Astrocyte of the spinal cord (primary cell): ENCODE data around the gene KRT83.

Source experiments
- DNase-seq: peaks from one replicate; pipeline ENCODE4 v3.0.0; 2011; ENCODE audit warnings: low read depth, low spot score
- H3K4me3 ChIP-seq: 2 replicates; pipeline ENCODE4 v1.5.1; 2011; ENCODE audit warnings: low read depth, mild to moderate bottlenecking, low read length, moderate library complexity
- in situ Hi-C: cut with HindIII; loops from 2 replicates; pipeline ENCODE4 v1.10.0; 2017; ENCODE audit warnings: low sequenced_read_pairs
- TF ChIP-seq, protein P1 (sequence below): IDR thresholded peaks from 2 replicates; pipeline ENCODE4 v1.5.1; 2012; ENCODE audit warnings: low read depth, mild to moderate bottlenecking, low read length, inconsistent platforms

The KRT83 gene

GRCh38 chr12:52354200-52354599, 33.0 kb upstream of the KRT83 start:
- H3K4me3 ChIP-seq, result no peak overlapping the region
- in situ Hi-C loops, result no loop called here
- TF ChIP-seq, protein P1, sequence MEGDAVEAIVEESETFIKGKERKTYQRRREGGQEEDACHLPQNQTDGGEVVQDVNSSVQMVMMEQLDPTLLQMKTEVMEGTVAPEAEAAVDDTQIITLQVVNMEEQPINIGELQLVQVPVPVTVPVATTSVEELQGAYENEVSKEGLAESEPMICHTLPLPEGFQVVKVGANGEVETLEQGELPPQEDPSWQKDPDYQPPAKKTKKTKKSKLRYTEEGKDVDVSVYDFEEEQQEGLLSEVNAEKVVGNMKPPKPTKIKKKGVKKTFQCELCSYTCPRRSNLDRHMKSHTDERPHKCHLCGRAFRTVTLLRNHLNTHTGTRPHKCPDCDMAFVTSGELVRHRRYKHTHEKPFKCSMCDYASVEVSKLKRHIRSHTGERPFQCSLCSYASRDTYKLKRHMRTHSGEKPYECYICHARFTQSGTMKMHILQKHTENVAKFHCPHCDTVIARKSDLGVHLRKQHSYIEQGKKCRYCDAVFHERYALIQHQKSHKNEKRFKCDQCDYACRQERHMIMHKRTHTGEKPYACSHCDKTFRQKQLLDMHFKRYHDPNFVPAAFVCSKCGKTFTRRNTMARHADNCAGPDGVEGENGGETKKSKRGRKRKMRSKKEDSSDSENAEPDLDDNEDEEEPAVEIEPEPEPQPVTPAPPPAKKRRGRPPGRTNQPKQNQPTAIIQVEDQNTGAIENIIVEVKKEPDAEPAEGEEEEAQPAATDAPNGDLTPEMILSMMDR, result no peak
- DNase-seq, result no peak

DNA sequence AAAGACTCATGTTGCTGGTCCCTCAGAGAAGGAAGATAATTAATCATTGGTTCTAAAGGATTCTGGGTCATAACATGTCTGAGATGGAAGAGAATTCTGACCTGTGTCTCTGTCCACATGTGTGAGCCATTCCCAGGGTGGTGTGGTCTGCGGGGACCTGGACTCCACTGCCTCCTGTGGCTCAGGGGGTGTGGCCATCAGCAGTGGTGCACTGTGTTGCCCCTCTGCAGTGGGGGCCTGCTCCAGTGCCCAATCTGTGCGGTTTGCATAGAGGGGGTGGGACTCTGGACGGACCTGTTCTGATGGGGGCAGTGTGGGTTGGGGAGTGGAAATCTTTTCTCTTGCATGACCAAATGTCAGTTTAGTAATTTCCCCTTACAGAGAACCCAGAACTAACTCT, 32.6 kb upstream of the KRT83 start:
- TF ChIP-seq, protein P1, result no peak
- no peak overlapping the region for H3K4me3 ChIP-seq
- DNase-seq, result no peak
- in situ Hi-C loops, result no loop called here

- in situ Hi-C loops, result no loop called here
- DNase-seq, result no peak
- TF ChIP-seq, protein P1, result no peak
- H3K4me3 ChIP-seq, result no peak overlapping the region
Measured at GRCh38 chr12:52352951-52353350, 31.8 kb upstream of the KRT83 start.

DNA sequence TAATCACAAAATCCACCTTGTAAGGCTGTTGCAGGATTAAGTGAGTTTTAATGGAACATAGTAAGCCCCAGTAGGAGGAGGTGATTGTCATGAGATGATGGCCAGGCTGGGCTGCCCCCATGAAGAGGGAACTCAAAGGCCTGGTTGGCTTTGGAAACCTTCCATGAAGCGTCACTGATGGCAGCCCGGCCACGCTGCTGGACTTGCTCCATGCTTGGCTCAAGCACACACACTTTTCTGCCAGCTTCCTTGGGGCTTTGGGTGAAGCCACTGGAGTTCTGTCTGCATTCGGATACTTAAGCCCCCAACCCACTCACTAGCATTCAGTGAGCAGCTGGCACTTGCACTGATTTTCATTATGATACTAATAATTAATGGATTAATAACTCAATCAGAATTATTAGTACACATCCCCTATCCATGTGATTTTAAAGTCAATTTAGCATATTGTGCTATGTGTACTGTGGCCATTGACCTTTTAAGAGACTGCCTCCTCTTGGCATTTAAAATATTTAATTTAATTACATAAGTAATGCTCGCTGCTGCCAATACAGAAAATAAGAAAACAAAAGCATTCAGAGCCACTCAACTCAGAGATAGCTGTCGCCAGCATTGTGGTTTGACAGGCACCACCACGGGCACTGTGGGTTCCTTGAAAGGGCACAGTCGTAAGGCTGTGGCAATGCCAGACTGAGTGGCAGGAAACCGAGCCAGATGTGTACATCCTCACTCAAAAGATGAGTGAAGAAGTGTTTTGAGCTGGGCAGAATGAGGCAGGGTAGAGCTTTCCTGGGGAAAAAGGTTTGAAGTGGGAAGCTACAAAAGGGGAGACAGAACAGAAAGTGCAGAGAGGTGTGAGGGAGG, 30.2 kb upstream of the KRT83 start:
- DNase-seq, result no peak
- TF ChIP-seq, protein P1, result no peak
- in situ Hi-C loops, result no loop called here
- no peak overlapping the region for H3K4me3 ChIP-seq

- DNase-seq, result no peak
- TF ChIP-seq, protein P1, result no peak
- in situ Hi-C loops, result no loop called here
Measured at GRCh38 chr12:52350786-52351185, 29.6 kb upstream of the KRT83 start.

DNA sequence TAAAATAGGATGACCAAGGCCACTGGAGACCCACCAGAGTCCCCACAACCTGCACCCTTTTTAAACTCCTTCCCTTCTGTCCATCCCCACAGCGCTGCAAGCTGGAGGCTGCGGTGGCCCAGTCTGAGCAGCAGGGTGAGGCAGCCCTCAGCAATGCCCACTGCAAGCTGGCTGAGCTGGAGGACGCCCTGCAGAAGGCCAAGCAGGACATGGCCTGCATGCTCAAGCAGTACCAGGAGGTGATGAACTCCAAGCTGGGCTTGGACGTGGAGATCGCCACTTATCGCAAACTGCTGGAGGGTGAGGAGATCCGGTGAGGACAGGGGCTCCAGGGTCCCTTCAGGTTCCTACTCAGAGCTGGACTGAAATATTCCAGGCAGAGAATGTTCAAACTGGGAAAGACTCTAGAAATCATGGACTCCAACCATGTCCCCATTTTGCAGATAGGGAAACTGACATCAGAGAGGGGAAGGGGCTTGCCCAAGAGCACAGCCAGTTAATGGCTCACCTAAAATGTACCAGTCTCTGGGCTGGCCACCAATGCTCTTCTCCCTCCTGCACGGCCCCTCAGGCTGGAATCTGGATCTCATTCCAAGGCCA, 28.9 kb upstream of the KRT83 start:
- TF ChIP-seq, protein P1, result no peak
- no peak overlapping the region for H3K4me3 ChIP-seq
- no peak for DNase-seq
- in situ Hi-C loops, result no loop called here

More at GRCh38 chr12:52350786-52351185, 29.6 kb upstream of the KRT83 start:
- no peak overlapping the region for H3K4me3 ChIP-seq
